K562 (cell line): ENCODE results near the gene ADAT3. TPM values are rescaled to one million over a fixed set of nuclear protein-coding genes. Genes with fewer than 3 reads are reported as not detected.

Experiments
- MAZ ChIP-seq, 2 experiments: fragments of 450-650 bp in 1 of 2; sonication (generic) in 1 of 2; formaldehyde crosslinking; IDR thresholded peaks in 1 of 2; conservative IDR thresholded peaks in 1 of 2; 2 replicates each; pipeline versions ENCODE4 v1.4.0 to v1.5.0; 2020; ENCODE audit warnings: mild to moderate bottlenecking in 1 of 2, missing genetic modification reagents in 1 of 2
- PHB ChIP-seq: fragments of 250-450 bp; sonication (Bioruptor Pico); IDR thresholded peaks from 2 replicates; pipeline ENCODE4 v1.5.0; 2021
- PKNOX1 ChIP-seq: fragments of 450-650 bp; IDR thresholded peaks from 2 replicates; pipeline ENCODE4 v1.6.1; 2016
- RERE ChIP-seq: sonication (generic); formaldehyde crosslinking; IDR thresholded peaks from 2 replicates; pipeline ENCODE4 v1.8.0; 2023; ENCODE audit warnings: missing genetic modification reagents, mild to moderate bottlenecking, borderline replicate concordance
- TAF7 ChIP-seq: fragments of 450-650 bp; IDR thresholded peaks from 2 replicates; pipeline ENCODE4 v1.6.1; 2016; ENCODE audit warnings: missing genetic modification characterization, missing compliant biosample characterization
- ZBED1 ChIP-seq: IDR thresholded peaks from 2 replicates; pipeline ENCODE4 v1.6.1; 2014
- ZEB2 ChIP-seq: fragments of 450-650 bp; IDR thresholded peaks from 2 replicates; pipeline ENCODE4 v1.6.1; 2016
- polyA plus RNA-seq, 8 experiments: library from polyadenylated mRNA; depleted of rRNA in 4 of 8; stranded (reverse) in 5 of 8; unstranded in 3 of 8; fragments of >200 nt; fragmentation: Nextera tagmentation in 2 of 8; fragmentation: Illumina TruSeq in 1 of 8; extraction: Ambion mirVana in 2 of 8; extraction: Trizol in 1 of 8; gene quantifications; 2 replicates each; pipeline versions ENCODE4 v1.2.1 to v1.2.3, GENCODE V29; 2011 to 2014; ENCODE audit warnings: inconsistent platforms in 1 of 8, missing spikeins in 1 of 8
- total RNA-seq, 7 experiments: library from RNA; depleted of rRNA in 6 of 7; stranded (reverse); fragments of >200 nt in 6 of 7; fragmentation: Illumina TruSeq in 2 of 7; extraction: Trizol in 2 of 7; gene quantifications; 2 replicates each; pipeline versions ENCODE4 v1.2.1 to v1.2.3, GENCODE V29; 2011 to 2021; ENCODE audit warnings: low replicate concordance in 1 of 7
- TF ChIP-seq, protein P1 (sequence below): fragments of 250-450 bp; sonication (Bioruptor Pico); IDR thresholded peaks from 2 replicates; pipeline ENCODE4 v1.4.0; 2020; ENCODE audit warnings: mild to moderate bottlenecking, moderate library complexity, borderline replicate concordance
- TF ChIP-seq, protein P2 (sequence below): fragments of 450-650 bp; IDR thresholded peaks from 2 replicates; pipeline ENCODE4 v1.6.1; 2017; ENCODE audit warnings: antibody characterized with exemption
- TF ChIP-seq, protein P3 (sequence below), 2 experiments: fragments of 450-650 bp; conservative IDR thresholded peaks; 2 replicates each; pipeline ENCODE4 v1.6.1; 2017; ENCODE audit warnings: mild to moderate bottlenecking in 2 of 2, moderate library complexity in 2 of 2

Gene ADAT3
- total and polyA plus RNA-seq, 9 of the 15 experiments (the other 6 are each of a cell fraction or from before 2014, with no cell fraction given), result 0.67 to 15.6 (median 7.8) TPM; not detected in 4

GRCh38 chr19:1942078-1942933, 37.1 kb downstream of the ADAT3 start (continued):
- TF ChIP-seq, protein P1, sequence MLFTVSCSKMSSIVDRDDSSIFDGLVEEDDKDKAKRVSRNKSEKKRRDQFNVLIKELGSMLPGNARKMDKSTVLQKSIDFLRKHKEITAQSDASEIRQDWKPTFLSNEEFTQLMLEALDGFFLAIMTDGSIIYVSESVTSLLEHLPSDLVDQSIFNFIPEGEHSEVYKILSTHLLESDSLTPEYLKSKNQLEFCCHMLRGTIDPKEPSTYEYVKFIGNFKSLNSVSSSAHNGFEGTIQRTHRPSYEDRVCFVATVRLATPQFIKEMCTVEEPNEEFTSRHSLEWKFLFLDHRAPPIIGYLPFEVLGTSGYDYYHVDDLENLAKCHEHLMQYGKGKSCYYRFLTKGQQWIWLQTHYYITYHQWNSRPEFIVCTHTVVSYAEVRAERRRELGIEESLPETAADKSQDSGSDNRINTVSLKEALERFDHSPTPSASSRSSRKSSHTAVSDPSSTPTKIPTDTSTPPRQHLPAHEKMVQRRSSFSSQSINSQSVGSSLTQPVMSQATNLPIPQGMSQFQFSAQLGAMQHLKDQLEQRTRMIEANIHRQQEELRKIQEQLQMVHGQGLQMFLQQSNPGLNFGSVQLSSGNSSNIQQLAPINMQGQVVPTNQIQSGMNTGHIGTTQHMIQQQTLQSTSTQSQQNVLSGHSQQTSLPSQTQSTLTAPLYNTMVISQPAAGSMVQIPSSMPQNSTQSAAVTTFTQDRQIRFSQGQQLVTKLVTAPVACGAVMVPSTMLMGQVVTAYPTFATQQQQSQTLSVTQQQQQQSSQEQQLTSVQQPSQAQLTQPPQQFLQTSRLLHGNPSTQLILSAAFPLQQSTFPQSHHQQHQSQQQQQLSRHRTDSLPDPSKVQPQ (CRISPR knock-in tag), result no peak
- TF ChIP-seq TAF7 (tag), result no peak
- TF ChIP-seq ZBED1, result no peak; the same call in 1 of the 2 replicates
- TF ChIP-seq, protein P2, sequence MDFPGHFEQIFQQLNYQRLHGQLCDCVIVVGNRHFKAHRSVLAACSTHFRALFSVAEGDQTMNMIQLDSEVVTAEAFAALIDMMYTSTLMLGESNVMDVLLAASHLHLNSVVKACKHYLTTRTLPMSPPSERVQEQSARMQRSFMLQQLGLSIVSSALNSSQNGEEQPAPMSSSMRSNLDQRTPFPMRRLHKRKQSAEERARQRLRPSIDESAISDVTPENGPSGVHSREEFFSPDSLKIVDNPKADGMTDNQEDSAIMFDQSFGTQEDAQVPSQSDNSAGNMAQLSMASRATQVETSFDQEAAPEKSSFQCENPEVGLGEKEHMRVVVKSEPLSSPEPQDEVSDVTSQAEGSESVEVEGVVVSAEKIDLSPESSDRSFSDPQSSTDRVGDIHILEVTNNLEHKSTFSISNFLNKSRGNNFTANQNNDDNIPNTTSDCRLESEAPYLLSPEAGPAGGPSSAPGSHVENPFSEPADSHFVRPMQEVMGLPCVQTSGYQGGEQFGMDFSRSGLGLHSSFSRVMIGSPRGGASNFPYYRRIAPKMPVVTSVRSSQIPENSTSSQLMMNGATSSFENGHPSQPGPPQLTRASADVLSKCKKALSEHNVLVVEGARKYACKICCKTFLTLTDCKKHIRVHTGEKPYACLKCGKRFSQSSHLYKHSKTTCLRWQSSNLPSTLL, result no peak
- TF ChIP-seq MAZ (CRISPR knock-in tag; conservative IDR thresholded peaks at IDR 0.05 in 1 of 2, IDR thresholded peaks at IDR 0.05 in 1 of 2), result peak; percentile 60 to 62
- TF ChIP-seq PHB (CRISPR knock-in tag), result no peak
- no peak for TF ChIP-seq PKNOX1
- TF ChIP-seq ZEB2, result no peak
- TF ChIP-seq, protein P3, sequence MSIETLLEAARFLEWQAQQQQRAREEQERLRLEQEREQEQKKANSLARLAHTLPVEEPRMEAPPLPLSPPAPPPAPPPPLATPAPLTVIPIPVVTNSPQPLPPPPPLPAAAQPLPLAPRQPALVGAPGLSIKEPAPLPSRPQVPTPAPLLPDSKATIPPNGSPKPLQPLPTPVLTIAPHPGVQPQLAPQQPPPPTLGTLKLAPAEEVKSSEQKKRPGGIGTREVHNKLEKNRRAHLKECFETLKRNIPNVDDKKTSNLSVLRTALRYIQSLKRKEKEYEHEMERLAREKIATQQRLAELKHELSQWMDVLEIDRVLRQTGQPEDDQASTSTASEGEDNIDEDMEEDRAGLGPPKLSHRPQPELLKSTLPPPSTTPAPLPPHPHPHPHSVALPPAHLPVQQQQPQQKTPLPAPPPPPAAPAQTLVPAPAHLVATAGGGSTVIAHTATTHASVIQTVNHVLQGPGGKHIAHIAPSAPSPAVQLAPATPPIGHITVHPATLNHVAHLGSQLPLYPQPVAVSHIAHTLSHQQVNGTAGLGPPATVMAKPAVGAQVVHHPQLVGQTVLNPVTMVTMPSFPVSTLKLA (conservative IDR thresholded peaks at IDR 0.05), result peak; percentile 67 to 76
- TF ChIP-seq RERE, result no peak
